Activated T-helper 1 cell treated with anti-CD3 and anti-CD28 coated beads, Interleukin-2, amount 50 U/mL, for 16 hours (primary cell): Measurements from ENCODE around the gene PIP5K1B.

ENCODE experiments used
- DNase-seq, 2 donors: peaks; one replicate each; pipeline ENCODE4 v3.0.0-alpha.2; 2020; ENCODE audit warnings: low read depth in 1 of 2, low spot score in 1 of 2

Gene PIP5K1B

DNA sequence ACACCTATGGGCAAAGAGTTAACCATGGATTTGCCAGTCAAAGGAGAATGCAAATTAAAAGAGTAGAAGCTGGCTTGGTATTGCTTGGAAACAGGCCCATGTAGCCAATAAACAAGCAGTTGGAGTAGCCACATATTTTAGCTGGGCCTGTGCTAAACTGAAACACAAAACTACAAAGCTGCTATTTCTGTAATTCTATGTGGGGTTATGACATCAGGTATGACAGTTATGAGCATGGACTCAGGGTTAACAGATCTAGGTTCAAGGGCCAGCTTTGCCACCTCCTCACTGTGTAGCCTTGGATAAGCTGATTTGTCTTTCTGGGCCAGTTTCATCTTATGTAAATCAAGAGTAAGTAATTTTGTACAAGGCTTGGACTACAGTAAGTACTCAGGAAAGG is 142.7 kb downstream of the PIP5K1B start:
- DNase-seq, result no peak

DNA sequence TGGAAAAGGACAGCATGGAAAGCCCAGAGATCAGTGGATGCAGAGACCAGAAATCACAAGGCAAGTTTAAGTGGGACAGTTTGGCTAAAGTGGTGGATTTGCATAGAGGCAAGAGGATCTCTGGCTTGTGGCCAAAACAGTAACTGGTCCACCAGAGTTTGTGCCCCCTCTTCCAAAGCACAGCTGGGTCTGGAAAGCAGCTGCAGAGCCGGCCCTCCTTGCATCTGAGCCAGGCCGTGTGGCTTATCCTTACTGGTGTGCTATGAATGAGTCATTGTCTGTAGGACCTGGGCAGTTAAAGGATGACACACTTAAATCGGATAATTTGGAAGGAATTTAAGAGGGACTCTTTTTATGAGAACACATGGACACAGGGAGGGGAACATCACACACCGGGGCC is 146.6 kb downstream of the PIP5K1B start:
- no peak for DNase-seq

DNA sequence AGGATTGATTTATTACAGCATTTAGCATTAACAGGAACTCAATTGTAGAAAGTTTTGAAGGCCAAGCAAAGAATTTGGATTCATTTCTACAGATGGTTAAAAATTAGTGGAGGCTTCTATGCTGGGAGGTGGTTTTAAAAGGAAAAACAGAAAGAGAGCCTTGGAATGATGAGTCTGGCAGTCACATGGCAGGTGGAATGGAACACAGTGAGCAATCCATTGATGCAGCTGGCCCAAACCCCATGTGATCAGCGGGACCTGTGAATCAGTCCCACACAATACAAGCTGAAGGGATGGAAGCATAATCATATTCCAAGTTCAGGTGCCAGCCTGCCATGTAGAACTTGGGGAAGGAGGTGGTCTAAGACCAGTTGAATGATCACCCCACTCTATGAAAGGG is 147.9 kb downstream of the PIP5K1B start:
- no peak for DNase-seq

DNA sequence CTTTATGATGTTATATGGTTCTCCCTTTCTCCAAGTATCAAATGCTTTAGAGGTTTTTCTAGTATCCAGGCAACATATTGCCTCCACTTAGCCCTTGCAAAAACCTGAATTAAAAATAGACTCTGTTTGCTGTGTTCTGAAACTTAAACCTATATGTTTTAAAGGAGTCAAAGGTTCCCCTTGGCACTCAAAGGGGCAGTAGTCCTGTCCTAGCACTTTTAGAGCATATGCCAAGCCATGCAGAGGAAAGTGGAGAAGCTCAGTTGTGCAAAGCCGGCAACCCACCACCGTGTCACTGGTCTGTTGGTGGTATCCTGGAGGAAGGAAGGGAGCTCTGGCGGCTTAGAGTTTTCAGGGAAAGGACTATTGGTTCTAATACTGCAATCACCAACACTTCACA is 154.3 kb downstream of the PIP5K1B start:
- DNase-seq, result no peak

DNA sequence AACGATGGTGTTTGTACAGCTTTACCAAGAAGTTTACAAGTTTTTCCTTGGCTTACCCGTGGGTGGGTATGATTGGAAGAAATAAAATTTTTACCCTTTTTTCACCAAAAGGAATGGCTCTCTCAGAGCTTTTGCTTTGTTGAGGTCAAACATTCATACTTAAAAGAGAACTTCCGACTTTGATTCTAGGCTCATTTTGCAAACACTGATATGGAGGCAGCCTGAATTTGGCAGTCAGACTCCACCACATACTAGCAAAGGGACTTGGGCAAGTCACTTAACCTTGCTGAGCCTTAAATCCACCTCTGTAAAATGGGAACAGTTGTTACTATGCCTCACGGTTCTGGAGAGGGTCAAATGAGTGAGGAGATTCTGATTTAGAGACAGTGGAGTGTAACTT is 155.4 kb downstream of the PIP5K1B start:
- DNase-seq, result no peak

DNA sequence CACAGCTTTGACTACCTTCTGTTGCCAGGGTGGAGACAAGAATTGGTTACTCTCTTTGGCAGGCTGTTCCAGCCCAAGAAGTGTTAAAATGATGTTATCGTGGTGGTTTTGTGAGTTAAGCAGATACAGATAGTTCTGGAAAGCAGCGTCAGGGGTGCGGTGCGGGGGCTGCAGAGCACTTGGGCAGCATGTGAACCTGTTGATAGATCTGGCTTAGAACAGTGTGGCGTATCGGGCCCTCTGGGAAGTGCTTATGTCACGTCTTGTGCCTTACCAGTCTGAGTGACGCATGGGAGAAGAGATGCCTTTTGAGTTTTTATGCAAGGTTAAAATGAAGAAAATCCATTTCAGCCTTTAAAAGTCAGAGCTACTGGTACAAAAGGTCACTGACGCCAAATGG is 156.4 kb downstream of the PIP5K1B start:
- DNase-seq, result no peak

DNA sequence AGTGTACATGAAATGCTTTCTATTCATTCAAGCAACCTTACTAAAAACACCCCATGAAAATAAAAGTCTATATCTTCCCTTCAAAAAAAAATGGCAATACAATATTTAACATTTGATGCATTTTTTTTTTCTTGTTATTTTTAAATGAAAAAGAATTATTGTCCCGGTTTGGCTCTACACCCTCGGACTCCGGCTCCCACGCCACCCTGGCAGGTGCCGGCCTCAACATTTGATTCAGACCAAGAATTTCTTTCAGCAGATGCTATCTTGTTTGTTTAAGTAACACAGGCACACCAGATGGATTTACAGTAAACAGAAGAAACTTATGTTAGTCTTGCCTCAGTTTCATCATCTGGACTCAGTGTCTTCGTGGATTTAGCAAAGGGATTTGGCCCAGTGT is 162.0 kb downstream of the PIP5K1B start:
- no peak for DNase-seq

DNA sequence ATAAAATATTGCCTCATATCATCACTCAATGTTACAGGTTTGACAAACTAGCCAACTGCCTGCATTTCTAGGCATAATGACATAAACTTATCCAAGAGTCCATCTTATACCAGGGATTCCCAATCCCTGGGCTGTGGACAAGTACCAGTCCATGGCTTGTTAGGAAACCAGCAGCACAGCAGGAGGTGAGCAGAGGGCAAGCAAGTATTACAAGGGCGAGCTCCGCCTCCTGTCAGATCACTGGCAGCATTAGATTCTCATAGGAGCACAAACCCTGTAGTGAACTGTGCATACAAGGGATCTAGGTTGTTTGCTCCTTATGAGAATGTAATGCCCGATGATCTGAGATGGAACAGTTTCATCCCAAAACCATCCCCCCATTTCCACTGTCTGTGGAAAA is 164.0 kb downstream of the PIP5K1B start:
- DNase-seq, result no peak

DNA sequence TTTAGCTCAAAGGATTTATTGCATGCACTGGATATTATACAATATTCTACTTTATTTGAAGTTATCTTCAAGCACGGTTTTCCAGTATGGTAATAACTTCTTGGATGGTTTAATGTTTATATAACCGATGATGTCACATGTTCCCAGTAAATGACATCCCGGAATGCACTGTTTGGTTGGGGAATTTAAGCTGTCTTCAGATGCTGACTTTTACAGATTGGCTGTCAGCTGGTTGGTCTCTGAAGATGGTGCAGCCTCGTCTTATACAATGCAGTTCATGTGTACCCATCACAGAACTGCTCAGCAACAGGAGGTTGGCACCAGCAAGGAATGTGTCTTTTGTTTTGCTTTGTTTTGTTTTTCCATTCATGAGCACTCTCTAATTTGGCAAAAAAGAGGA is 165.0 kb downstream of the PIP5K1B start:
- no peak for DNase-seq

DNA sequence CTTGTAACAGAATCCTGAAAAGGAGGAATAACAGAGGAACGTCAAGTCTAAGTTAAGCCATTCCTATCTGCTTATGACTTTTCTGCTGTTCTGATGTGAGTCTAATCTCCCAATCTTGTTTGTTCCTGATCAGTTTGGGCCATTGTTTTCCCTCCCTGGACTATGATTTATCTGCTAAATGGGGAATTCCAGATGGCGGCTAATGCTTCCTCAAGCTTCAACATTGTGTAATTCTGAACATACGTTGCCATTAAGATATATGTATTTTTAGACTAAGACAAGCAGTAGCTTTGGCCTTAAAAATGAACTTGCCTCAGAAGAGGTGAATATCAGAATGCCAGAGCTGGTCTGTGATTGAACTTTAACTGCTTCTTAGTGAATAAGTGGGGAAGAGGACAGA is 166.2 kb downstream of the PIP5K1B start:
- DNase-seq, result no peak

DNA sequence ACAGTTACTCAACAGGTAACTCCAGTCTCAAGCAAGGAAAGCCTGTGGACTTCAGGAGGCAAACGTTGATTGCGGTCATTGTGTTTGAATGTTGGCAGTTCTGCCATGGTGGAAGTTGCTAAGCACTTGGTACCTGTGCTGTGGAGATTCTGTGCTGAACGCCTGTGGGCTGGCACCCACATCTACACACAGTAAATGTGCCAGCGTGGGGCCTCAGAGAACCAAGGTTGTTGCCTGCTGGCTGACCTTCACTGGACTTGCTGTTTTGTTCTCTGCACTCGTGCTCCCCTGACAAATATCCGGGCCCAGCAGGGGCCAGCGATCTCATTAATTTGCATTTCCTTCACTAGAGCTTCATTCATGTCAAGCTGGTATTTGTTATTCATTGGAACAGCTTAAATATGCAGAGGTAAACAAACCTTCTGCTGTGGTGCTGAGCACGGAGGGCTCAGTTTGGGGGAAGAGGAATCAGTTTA is 167.0 kb downstream of the PIP5K1B start:
- no peak for DNase-seq

DNA sequence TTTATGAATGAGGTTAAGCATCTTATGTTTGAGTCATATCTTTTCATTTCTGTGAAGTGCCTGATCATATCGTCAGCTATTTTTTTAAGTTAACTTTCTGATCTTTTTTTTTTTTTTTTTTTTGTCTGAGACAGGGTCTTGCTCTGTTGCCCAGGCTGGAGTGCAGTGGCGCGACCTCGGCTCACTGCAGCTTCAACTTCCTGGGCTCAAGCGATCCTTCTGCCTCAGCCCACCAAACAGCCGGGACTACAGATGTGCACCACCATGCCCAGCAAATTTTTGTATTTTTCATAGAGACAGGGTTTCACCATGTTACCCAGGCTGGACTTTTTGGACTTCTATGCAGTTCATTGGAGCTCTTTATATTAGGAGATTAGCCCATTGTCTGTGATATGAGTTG is 168.1 kb downstream of the PIP5K1B start:
- DNase-seq, result no peak

DNA sequence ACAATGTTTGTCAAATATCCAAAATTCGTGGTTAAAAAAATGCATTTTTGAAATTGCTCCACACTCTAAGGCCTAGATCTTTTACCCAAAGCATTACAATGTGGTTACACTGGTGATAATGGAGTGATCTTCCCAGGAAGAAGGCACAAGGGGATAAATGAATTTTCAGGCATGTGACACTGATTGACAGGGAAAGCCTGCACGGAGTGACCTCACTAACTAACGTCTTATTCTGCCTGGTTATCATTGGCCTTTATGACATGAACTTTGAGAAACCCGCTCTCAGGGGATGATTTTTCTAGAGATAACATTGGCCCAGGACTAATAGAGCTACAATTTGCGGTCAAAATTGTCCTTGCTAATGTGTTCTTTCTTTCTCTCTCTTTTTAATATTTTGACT is 171.2 kb downstream of the PIP5K1B start:
- no peak for DNase-seq

DNA sequence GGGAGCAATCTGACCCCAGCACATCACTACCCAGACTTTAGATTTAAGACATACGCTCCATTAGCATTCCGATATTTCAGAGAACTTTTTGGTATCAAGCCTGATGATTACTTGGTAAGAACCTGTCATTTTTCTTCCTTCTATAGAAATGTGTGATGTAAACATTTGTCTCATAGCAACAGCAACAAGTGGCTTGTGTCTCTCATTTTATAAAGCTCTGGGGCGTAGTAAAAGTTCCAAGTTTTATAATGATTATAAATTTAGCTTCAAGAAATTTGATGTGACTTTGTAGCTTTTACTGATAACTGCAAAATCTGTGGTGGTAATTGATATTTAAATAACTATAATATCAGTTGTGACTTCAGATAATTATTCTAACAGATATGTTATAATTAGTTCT is 171.6 kb downstream of the PIP5K1B start:
- no peak for DNase-seq

DNA sequence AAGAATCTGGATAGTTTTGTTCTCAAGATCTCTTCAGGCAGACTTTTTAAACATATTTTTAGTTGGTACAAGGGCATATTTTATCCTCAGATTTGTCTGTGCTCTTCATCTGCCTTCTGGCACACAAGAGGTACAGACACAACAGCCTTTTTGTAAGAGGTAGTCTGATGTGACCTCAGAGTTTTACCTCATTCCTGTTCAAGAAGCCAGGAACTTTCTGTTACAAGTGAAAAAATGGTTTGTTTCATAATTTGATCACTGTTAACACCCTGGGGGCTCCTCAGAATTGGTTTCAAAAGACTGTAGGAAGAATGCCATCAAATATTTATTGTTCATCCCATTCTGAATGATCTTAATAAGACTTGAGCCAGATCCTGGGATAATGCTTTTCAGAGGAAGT is 172.2 kb downstream of the PIP5K1B start:
- no peak for DNase-seq

DNA sequence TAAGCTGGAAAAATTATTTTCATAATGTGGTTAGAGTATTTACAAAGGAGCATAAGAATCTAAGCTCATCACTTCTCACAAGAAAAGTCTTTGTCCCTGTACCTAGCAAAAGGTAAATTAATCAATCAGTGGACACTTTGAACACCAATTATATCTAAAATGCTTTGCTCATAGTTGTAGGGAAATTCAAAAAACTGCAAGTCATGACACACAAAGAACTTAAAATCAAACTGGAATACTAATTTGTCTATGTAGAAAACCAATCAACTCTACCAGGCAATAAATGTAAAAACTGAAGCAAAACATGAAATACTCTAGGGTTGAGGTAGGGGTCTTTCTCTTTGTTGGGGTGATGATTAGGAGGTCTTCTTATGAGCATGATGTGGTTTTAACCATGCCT is 173.4 kb downstream of the PIP5K1B start:
- no peak for DNase-seq

DNA sequence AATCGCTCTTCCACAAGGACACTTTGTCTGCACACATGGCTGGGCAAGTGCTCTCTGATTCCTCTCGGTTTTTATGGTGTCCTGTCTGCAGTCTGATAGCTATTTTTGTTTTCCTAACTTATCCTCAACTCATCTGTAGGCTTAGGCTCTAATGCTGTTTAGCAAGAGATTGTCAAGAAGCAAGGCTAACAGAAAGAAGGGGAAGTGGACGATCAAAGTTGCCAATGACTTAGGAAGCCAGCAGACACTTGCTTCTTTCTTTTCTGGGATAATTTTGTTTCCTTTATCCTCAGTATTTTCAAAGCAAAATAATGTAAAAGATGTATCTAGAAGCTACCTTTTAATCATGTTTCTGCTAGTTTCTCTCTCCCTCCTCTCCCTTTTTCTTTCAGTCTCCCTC is 178.2 kb downstream of the PIP5K1B start:
- no peak for DNase-seq

DNA sequence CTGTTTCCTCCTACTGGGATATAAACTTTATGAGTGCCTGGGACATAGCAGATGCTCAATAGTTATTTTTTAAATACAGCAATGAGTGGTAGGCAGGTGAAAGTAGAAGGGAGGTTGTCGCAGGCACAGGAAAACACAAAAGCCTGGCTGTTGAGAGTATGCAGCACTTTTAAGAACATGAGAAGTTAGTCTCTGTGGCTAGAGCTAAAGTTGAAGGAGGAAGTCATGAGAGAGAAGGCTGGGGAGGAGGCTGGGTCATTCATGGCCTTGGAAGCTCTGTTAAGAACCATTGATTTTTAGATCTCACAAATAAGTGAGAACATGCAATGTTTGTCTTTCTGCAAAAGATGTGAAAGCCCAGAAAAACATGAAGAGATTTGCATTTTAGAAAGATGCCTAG is 182.2 kb downstream of the PIP5K1B start:
- no peak for DNase-seq

DNA sequence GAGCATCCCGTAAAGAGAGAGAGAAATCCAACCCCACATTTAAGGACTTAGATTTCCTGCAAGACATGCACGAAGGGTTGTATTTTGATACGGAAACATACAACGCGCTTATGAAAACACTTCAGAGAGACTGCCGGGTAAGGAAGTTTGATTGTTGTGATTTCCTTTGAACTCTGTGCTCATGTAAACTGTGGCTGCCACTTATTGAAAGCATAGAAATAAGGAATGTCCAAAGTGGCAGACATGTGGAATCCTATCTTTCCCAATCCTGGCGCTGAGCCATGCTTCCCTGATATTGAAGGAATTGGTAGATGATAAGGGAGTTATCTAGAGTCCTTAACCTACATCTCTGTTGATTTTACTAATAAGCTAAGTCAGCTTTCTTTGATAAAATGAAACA is 189.5 kb downstream of the PIP5K1B start:
- no peak for DNase-seq

DNA sequence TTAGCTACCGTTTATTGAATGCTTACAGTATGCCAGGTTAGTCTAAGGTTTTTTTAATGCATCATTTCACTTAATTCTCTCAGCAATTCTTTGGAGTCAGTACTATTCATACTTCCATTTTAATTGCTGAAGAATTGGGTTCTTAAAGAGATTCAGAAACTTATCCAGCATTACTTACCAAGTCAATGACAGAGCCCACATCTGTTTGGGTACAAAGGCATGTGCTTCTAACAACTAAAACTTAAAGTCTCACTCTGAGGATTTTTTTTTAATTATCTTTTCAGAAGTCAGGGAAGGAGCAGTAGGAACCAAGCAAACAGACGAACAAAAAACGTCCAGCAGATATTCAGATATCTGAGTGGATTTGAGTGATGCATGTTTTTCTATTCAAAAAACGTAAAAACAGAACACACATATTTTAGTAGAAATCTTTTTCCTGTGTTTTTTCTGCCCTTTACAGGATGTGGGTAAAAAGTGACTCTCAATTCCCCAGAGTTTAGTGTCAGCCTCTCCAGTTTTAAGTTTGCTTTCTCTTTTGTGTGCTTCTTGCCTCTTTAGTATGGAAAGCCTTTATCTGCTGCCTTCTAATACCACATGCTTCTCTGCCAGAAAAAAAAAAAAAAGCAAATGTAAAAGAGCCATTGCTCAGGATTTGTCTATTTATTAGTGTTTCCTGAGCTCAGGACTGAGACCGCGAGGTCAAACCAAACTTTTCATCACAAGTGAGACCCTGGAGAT is 190.9 kb downstream of the PIP5K1B start:
- no peak for DNase-seq

DNA sequence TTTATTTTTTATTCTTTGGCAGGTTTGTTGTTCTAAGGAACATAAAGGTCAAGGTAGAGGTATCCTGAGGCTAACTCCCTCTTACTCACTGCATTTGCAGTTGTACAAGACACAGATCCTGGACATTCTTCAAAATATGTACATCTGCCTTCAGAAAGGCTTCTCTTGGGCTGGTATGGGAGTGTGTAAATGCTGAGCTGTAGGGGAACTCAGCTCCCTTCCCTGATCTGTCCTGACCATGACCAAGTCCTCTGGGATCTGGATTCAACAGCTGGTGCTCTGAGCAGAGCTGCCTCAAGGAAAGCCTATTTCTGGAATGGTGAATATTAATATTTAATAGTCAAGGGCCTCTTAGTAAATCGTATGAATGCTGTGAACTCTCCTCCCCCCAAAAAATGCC is 191.4 kb downstream of the PIP5K1B start:
- DNase-seq, result no peak

DNA sequence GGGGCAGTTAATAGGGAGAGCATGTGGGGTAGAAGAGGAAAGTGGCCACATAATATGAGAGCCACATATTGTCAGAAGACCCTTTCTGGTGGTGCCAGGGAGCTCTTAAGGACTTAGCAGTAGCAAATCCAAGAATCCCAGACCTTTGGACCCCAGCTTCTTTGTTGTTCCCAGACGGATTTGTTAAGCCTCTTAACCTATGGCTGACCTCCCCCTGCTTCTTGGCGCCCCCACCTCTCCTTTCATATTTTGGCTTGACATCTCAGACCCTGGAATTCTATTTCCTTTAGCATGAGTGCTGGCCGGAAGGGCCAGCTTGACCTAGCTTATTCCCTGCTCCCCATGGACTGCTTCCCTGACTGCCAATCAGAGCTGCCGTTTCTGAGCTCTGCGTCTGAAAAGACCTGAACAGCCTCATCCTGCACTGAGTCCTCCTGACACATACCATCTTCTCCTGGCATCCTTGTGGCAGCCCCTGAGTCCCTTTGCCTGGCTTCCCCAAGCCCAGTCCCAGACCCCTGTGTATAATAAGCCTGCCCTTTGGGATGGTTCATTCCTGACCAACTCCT is 192.6 kb downstream of the PIP5K1B start:
- DNase-seq, result no peak

DNA sequence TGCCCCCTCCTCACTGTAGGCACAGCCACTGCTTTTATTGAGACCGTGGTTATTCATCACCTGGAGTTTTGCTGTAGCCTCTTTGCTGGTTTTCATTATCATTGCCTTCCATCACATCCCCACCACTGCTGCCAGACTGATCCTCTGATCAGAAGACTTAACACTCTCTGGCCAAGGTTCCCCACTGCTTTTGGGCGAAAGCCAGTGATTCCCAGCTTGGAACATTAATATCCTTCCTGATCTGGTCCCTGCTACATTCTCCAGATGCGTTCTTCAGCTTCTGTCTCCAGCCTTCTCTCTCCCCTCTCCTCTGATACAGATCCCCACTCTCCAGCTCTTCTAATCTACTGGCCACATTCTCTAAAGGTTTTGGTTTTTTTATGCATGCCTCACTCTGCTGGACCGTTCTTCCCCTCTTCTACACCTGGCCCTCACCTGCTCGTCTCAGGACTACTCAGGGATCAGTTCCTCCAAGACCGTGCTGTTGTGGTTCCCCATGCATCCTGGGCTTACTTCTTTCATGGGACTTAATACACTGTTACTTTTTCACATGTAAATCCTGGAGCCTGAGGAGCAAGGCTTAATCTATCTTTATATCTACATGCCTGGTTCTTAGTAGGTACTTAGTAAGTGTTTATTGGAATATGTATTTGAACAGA is 193.9 kb downstream of the PIP5K1B start:
- no peak for DNase-seq
